ENCODE results near the gene OR6N1. TPM values are rescaled to one million over a fixed set of nuclear protein-coding genes. Genes with fewer than 3 reads are reported as not detected.

The OR6N1 gene
- total RNA-seq, 1 donor from 2014 or later, result not detected

- ATAC-seq, result no peak
- intact Hi-C loops (cut with DNase I), result no loop called here
- DNase-seq (ENCODE audit: missing footprints), result no peak
These were observed 9.1 kb upstream of the OR6N1 start, which contains the start of gene OR6N2 for GRCh38 chr1:158781104-158781503. Gene OR6N2 (minus strand): TSS chr1:158781204. CDS start chr1:158777635, 3,569 bp downstream.

- intact Hi-C loops (cut with DNase I), result no loop called here
- DNase-seq (ENCODE audit: missing footprints) (no peak), ATAC-seq (no peak)
These were observed 17.6 kb downstream of the OR6N1 start, which contains the start of gene OR6K6 for GRCh38 chr1:158754420-158754819. Gene OR6K6 (plus strand): TSS chr1:158754720. CDS start chr1:158754888, 168 bp downstream.

GRCh38 chr1:158752155-158752712, 19.8 kb downstream of the OR6N1 start:
- intact Hi-C loops (cut with DNase I), result no loop called here
- no peak for ATAC-seq
- no peak for DNase-seq (ENCODE audit: missing footprints)

GRCh38 chr1:158735848-158736247, 36.1 kb downstream of the OR6N1 start:
- DNase-seq (ENCODE audit: missing footprints) (no peak), ATAC-seq (no peak)
- intact Hi-C loops (cut with DNase I), result no loop called here

- DNase-seq (ENCODE audit: missing footprints) (no peak), ATAC-seq (no peak)
- intact Hi-C loops (cut with DNase I), result no loop called here
These were observed 39.5 kb downstream of the OR6N1 start for GRCh38 chr1:158732524-158732923.

GRCh38 chr1:158731707-158732106, 40.3 kb downstream of the OR6N1 start:
- ATAC-seq (no peak), DNase-seq (ENCODE audit: missing footprints) (no peak)
- intact Hi-C loops (cut with DNase I), result no loop called here

DNA sequence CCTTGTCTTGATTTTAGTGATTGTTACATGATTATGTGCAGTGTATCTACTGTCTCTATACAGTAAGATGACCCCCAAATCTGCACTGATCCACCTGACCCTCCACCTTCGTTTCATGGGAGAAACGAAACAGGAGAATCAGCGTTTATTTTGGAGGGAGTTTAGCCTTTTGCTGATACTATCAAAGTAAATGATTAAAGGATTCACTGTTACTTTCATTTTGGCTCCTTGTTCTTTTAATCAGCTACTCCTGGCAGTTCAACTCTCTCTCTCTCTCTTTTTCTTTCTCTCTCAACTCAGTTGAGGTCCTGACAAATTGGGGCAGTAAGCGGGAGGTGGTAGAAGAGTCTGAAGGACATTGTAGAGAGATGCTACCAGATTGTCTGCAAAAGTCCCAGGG, 41.5 kb downstream of the OR6N1 start:
- ATAC-seq, result no peak
- intact Hi-C loops (cut with DNase I), result no loop called here

DNA sequence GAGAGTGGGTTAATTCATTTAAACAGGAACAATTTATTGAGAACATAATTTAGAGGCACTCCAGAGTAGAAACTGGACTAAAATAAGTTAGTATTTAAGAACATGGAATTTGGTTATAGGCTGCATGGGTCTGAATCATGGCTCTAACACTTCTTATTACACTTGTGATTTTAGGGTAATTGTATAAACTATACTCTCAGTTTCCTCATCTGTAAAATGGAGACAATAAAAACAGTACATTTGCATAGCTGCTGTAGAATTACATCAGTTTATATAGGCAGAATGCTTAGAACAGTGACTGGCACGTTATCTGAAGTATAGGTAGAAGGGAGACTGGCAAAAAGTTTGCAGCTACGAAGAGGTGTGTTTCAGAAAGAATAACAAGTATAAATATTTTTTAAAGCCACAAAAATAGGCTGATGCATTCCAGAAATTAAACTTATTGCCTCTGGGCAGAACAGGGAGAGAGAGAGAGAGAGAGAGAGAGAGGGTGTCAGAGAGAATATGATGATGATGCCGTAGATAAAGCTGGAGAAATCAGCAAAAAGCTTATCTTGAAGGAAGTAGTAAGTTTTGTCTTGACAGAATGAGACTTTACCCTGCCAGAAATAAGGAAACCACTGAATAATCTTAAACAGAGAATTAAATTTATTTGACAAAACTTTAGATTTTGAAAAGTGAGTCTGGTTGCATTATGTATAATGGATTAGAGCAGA, 43.3 kb downstream of the OR6N1 start:
- no peak for ATAC-seq
- intact Hi-C loops (cut with DNase I), result no loop called here
- no peak for DNase-seq (ENCODE audit: missing footprints)

More for the DNA sequence above, 41.5 kb downstream of the OR6N1 start:
- no peak for DNase-seq (ENCODE audit: missing footprints)

DNA sequence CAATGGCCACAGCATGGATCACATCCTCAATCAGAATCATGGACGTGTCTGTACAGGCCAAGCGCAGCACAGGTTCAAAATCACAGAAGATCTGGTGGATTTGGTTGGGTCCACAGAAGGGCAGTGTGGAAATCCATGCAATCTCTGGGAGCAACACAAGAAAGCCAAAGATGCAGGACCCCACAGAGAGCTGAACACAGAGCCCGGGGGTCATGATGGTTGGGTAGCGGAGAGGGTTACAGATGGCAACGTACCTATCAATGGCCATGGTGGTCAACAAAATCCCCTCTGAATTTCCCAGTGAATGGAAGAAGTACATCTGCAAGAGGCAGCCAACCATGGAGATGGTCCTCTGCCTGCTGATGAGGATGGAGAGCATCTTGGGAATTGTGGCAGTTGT, 47.6 kb downstream of the OR6N1 start:
- DNase-seq (ENCODE audit: missing footprints) (no peak), ATAC-seq (no peak)
- intact Hi-C loops (cut with DNase I), result no loop called here

DNA sequence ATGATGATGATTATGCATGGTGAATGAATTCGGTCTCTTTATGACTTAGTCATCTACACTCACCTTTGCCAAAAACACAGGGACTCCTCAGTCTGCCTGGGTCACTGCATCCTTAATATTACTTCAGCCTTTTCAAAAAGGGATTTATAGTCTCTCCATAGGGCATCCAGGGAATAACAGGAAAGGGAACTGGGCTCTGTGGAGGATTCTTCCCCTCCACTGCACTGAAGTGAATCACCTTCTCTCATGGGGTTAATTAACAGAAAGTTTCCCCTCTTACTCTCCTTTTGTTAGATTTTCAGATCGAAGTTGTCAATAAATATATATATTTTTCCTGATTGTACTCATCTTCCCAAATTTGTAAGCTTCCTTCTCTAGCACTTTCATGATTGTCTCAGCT, 51.4 kb downstream of the OR6N1 start, which contains the start of gene OR6K3:
Gene OR6K3 (minus strand): TSS at position 101 of the 400 bp plus-strand sequence. CDS start 2,605 bp downstream, outside the sequence.
- ATAC-seq, result no peak
- intact Hi-C loops (cut with DNase I), result no loop called here
- no peak for DNase-seq (ENCODE audit: missing footprints)

GRCh38 chr1:158719664-158720063, 52.3 kb downstream of the OR6N1 start:
- DNase-seq (ENCODE audit: missing footprints) (no peak), ATAC-seq (no peak)
- intact Hi-C loops (cut with DNase I), result no loop called here

GRCh38 chr1:158717344-158717743, 54.7 kb downstream of the OR6N1 start:
- ATAC-seq, result no peak
- no peak for DNase-seq (ENCODE audit: missing footprints)
- intact Hi-C loops (cut with DNase I), result no loop called here

DNA sequence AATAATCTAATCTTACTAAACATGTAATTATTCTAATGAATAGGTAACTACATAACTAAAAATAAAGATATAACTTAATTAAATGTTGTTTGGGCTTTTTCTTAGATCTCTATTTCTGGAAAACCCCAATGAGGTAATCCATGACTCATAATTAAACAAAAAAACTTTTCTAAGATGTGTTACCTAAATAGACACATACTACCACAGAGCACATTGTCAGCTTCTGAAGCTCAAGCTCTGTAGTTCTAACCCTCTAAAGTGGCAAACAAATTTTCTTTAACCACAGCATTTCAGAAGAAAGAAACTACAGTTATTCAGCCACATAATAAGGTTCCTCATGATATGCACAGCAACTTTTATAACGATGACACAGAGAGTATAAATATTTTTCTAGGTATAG, 55.7 kb downstream of the OR6N1 start:
- DNase-seq (ENCODE audit: missing footprints) (no peak), ATAC-seq (no peak)
- intact Hi-C loops (cut with DNase I), result no loop called here

GRCh38 chr1:158714754-158715153, 57.2 kb downstream of the OR6N1 start:
- DNase-seq (ENCODE audit: missing footprints) (no peak), ATAC-seq (no peak)
- intact Hi-C loops (cut with DNase I), result no loop called here

Other genes with a start within 250 kb of the OR6N1 start
- gene OR6Y1, start 217.8 kb downstream of the OR6N1 start, total RNA-seq, result not detected
- gene OR6P1, start 201.6 kb downstream of the OR6N1 start, total RNA-seq, result not detected
- not detected for gene OR10X1, start 192.3 kb downstream of the OR6N1 start, total RNA-seq
- gene OR10Z1, start 166.9 kb downstream of the OR6N1 start, total RNA-seq, result not detected
- 0.08 TPM for gene SPTA1, start 85.5 kb downstream of the OR6N1 start, total RNA-seq
- not detected for gene OR6K2, start 71.5 kb downstream of the OR6N1 start, total RNA-seq
- not detected for gene OR6K3, start 51.5 kb downstream of the OR6N1 start, total RNA-seq
- gene OR6K6, start 17.5 kb downstream of the OR6N1 start, total RNA-seq, result not detected
- not detected for gene OR6N2, start 9.0 kb upstream of the OR6N1 start, total RNA-seq
- 4.9 TPM for gene MNDA, start 59.2 kb upstream of the OR6N1 start, total RNA-seq
- 0.32 TPM for gene PYHIN1, start 159.4 kb upstream of the OR6N1 start, total RNA-seq
- gene IFI16, start 237.7 kb upstream of the OR6N1 start, total RNA-seq, result 30.1 TPM